NCI-H748 (cell line): ENCODE results near the gene HES1.

Source experiments
- DNase-seq: peaks from one replicate; lab custom pipeline; 2025; ENCODE audit not compliant: unreplicated experiment; lab: John Stamatoyannopoulos, UW

Gene HES1

DNA sequence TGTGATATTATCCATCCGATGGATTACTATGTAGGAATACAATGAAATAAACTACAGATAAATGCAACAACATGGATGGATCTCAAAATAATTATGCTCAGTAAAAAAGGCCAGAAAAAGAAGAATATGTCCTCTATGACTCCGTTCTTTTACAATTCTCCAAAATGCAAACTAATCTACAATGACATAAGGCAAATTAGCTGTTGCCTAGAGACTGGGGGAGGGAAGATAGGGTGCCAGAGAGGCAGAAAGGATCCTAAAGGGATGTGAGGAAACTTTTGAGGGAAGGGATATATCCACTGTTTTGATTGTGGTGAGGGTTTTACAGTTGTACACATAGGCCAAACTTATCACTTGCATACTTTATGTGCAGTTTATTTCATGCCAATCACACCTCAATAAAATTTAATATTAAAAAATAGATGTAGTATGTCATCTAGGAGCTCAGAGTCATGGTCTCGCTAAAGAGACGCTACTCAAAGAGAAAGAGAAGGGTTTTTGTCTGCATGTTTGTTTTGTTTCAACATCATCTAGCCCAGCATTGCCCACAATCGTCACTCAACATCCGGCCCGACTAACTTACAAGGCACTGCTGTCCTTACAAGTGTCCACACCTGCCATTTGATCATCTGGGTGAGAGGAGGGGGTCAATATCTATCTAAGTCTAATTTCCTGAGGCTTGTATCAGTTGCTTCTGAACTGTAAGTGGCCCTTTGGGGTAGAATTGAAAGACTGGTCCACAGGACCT, 29.5 kb downstream of the HES1 start:
- peak; percentile 6 for DNase-seq

DNA sequence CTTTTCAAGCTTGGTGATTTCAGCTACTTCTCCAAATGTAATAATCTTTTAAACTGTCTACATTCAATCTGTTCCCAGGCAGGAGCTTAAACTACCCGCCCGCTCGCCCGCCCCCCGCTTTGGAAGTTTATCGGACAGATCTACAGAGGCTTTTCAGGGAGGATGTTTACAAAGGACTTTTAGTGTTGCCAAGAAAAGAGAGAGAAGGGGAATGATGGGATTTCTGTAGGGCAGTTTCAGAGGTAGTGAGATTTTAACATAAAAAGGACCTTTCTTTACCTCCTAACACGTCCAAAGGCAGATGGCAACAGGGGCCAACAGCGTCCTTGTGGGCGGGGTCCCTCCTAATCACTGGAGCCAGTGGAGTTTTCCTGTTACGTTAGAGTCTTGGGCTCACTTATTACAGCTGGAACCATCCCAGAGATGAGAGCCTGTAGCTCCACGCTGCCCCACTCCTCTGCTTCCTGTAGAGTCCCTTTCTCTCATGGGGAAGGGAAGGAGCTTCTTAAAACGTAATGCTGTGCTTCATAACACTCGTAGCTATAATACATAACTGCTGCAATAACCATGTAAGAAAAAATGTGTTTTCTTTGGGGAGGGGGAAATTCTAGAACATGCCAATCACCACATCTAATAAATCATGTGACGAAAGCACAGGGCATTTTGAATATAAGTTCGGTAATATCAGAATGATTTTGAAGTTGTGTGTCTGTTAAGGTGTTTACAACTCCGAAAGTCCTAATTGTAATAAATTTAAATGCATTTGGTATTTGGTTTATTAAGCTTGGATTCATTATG, 30.9 kb downstream of the HES1 start:
- no peak for DNase-seq

- DNase-seq = no peak
Observed at GRCh38 chr3:194167480-194168282, 31.7 kb downstream of the HES1 start.

DNA sequence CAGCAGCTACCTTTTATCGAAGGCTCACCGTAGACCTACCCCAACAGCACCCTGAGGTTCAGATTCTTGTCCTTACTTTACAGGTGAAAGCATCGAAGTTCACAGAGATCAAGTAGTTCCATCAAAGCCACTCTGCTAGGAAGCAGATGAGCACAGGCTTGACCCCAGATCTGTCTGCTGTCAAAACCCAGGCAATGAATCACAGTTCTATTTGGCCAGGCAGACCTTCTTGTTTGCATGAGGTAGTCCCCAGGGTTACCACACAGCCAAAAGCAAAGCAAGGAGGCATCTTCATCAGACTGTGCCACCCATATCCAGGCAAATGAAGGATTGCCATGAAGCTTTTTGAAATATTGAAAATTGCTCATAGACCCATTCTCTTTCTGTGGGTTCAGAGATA, 33.0 kb downstream of the HES1 start:
- no peak for DNase-seq

DNA sequence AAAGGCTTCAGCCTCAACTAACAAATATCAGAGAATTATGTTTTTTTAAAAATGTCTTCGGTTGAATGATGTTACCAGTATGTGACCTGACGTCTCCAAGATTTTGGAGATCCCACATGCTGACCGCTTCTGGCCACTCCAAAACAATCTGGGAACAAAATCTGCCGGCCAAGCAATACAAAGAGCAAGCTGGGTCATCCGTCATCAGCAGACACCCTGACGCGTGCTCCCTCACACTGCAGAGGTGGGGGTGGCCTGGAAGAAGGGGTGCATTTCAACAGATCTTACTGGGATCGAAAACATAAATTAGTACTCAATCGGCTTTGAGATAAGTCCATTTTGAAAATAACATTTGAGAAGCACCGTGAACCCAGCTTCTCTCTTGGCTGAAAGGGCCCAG, 33.6 kb downstream of the HES1 start:
- DNase-seq = no peak

- no peak for DNase-seq
Observed at GRCh38 chr3:194170793-194171192, 34.8 kb downstream of the HES1 start.

GRCh38 chr3:194174406-194174805, 38.5 kb downstream of the HES1 start:
- no peak for DNase-seq

DNA sequence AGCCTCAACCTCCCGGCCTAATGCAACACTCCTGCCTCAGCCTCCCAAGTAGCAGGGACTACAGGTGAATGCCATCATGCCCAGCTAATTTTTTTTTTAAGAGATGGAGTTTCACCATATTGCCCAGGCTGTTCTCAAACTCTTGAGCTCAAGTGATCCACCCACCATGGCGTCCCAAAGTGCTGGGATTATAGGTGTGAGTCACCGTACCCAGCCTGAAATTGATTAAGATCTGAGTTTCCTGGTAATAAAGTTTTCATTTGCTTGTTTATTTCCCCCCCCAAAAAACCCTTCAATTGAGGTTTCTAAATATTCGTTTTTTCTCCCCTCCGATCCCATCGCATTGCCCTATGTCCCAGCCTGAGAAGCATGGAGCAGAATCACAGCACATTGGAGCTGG, 39.0 kb downstream of the HES1 start:
- no peak for DNase-seq

DNA sequence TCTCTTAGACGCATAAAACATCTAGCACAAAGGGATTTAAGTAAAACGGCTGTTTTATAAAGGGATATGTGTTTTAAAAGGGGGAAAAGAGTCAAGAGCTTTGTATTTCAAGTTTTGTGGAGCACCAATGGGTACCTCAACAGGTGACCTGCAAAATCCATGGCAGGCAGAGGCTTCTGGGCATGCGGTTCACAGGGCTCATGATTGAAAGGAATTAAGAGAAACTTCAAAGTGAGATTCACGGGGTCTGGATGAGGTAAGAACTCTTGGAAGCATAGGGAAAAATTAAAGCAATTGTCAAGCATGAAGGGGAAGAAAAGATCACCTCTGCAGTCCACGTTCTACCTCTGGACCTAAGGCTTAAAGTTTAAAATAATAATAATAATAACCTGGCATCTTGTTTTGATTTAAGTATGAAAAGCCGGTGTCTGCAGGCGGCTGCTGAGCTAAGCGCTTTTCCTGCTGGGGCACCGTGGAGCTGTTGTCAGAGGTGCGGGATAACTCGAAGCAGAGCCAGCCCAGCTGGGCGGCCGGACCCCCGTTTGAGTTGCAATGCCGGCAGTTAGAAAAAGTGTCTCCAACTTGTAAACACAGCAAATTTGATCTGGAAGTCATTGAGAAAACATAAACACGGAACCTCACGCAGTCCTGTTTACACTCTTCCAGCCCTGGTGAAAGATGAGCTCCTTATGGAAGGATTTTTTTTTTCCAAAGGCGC, 40.5 kb downstream of the HES1 start:
- no peak for DNase-seq

DNA sequence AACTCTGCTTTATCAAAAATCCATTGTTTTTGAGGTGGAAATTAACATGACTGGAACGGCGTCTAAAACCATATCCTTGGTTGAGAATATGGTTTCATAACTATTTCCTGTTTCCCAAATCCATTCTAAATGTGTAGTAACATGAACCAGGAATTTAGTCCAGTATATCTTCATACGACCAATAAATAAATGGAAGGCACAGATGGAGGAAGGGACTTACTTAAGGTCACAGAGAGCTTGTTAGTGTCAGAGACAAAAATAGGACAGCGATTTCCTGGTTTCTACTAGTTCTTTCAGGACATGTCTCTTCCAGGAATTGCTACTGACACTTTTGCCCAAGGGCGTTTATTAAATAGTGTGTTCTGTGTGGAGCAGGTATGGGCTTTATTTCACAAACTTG, 41.2 kb downstream of the HES1 start:
- no peak for DNase-seq

DNA sequence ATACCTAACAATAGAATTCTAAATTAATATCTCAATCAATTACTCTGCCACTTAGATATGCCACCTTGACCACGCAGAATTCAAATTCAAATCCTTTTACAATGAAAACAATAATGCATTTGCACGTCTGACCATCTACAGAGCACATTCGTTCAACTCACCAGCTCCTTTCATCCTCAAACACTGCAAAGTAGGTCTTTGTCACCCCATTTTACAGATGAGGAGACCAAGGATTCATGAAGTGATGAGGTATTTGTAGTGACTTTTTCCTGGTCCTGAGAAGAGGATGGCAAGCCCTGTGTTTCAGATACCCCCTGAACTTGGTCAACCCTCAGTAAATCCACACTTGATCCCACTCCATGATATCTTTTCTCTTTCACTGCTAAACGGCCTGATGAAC, 42.2 kb downstream of the HES1 start:
- no peak for DNase-seq

DNA sequence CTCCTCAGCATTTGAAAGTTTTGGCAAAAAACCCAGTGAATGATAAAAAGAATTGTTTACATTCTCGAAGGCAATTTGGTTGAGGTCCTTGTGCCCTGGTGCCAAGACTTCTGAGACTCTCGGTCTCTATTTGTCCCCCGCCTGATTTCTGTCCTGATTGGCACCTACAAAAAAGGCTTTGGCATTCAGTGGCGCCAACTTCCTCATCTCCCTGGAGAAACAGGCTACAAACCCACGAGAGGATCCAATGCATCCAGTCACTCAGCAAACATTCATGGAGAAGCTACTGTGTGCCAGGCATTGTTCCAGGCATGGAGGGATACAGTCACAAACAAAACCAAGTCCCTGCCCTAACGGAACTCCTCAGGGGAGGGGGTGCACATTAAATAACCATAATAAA, 42.7 kb downstream of the HES1 start:
- no peak for DNase-seq

GRCh38 chr3:194180570-194180969, 44.6 kb downstream of the HES1 start:
- DNase-seq = no peak

DNA sequence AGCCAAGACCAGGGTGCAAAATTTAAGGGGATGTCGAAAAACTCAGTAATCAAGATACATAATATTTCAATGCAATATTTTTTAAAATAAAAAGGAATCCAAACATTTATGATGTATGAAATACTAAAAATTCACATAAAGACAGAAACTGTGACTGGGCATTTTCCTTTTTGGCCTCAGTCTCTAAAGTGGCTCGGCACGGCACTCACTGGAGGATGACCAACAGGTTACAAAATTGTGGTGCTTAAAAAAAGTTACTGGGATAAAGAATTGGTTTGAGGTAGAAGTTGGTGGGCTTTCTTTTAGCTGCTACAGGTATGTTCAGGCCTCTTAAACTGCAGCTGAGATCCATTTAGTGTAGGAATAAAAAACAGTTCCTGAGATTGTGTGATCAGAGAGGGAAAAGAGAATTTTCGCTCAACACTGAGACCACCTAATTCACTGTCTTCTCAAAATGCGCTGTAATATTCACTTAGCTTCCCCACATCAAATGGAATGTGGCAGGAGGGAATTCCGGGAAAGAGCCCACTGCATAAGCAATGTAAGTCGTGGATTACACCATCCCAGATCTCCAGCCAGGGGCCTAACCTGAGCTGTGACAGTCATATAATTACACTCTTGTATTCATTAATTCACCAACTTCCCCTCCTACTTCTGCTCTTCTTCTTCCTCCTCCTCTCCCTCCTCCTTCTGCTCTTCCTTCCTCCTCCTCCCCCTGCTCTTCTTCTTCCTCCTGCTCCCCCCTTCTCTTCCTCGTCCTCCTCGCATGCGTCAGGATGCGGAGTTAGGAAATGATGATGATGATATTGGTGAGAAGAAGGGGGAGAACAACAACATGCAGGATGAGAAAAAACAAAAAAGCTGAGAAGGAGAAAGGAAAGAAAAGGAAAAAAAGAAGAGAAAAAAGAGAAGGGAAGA, 45.9 kb downstream of the HES1 start:
- no peak for DNase-seq

GRCh38 chr3:194183271-194183670, 47.3 kb downstream of the HES1 start:
- no peak for DNase-seq

DNA sequence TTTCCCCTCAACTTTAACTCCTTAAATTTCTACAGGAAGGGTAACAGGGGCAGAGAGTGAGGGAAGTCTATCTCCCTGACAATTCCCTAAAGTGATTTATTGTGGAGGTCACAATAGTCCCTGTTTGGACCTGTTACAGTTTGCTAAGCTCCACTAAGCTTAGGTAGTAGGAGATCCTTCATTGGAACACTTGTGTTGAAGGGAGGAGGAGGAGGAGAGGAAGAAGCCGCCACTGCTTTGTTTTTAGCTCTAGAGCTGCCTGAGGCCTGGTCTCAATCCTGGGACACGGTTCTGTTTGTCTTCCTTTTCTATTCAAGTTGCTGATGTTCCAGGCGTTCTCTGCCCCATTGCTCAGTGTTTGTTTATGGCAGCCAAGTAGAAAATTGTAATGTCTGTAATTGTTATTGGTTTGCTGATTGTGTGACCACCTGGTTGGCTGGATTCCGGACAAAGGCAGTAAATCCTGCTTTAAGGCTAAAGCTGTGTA, 48.4 kb downstream of the HES1 start:
- DNase-seq = peak; percentile 91

DNA sequence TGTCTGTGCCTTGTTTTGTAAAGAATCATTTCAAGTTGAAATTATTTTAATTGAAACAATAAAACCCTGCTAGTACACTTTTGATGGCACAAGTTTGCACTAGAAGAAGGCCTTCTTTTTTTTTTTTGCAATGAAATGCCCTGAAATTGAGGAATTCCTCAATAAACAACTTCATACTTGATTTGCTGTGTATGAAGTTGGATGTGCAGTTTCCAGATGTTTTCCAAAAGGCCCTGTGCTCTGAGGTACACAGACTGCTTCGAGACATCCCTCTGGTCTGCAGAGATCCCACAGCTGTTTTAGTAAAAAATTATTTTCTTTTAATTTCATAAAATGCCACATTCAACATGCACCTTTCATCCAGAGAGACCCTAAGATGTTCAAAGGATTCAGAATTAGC, 48.9 kb downstream of the HES1 start:
- DNase-seq = no peak

DNA sequence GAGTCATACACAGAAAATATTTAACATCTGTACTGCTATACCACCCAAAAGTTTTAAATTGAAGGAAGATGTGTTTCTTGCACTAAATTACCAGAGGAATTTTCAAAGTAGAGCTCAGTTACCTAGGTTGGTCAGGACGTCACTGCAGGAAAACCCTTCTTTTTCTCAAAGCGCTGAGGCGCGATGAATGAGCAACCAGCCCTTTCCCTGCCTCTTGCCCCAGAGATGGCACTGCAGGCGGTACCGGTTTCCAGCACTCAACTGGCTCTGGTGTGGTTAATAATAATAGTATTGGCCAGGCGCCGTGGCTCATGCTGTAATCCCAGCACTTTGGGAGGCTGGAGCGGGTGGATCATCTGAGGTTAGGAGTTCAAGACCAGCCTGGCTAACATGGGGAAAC, 49.3 kb downstream of the HES1 start:
- DNase-seq = peak; percentile 11

DNA sequence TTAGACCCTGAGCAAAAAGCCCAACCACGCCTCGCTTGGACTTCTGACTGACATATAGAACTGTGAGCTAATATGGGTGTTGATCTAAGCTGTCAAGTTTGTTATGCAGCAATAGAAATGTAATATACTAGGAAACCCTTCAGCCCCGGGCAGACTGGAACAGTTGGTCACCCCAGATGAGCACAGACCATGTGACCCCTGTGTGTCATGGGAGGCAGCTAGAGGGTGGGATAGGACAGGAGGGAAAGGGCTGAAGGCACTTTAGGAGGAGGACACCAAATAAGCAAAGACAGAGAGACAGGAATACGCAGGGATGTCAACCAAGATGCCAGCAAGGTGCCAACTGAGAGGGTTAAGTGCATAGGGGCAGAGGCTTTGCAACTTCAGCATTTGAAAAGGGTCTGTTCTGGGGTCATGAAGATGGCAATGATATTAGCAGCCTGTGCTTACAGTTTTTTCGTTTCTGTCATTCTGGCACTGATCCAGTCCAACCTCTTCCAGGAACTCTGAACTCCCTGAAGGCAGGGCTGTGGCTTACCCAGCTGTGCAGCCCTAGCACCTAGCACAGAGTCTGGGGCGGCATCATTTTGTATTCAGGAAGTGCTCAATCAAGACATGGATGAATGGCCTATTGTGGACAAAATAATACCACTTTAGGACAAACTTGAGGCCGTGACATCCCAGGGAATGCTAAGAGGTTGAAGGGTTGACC, 51.4 kb downstream of the HES1 start:
- DNase-seq = no peak
